ENCODE data around the gene ENPP7.

- TF ChIP-seq POLR2A (IDR thresholded peaks at IDR 0.05) (no peak), CTCF (IDR thresholded peaks at IDR 0.05) (no peak)
Observed at GRCh38 chr17:79702550-79703236, 28.1 kb upstream of the ENPP7 start.

All from lower leg skin (tissue), 3 donors.